Neural crest cell (in vitro differentiated cells): ENCODE results near the gene RPL19. TPM values are rescaled to one million over a fixed set of nuclear protein-coding genes. Genes with fewer than 3 reads are reported as not detected.
A peak's percentile ranks its signal among the peaks of the same experiment; 100 is the strongest.

Experiments
- DNase-seq: peaks from one replicate; pipeline ENCODE4 v3.0.0; 2021; ENCODE audit warnings: low read depth, mixed read lengths, low spot score
- H3K27ac Mint-ChIP-seq: one replicate; pipeline ENCODE4 v1.8.0; 2021; ENCODE audit warnings: mild to moderate bottlenecking, mixed read lengths; ENCODE audit not compliant: unreplicated experiment
- H3K27me3 Mint-ChIP-seq: 2 replicates; pipeline ENCODE4 v1.8.0; 2021; ENCODE audit warnings: low read depth, mild to moderate bottlenecking, mixed read lengths
- H3K36me3 Mint-ChIP-seq: 2 replicates; pipeline ENCODE4 v1.8.0; 2021; ENCODE audit warnings: low read depth, mild to moderate bottlenecking, mixed read lengths
- H3K4me1 Mint-ChIP-seq: 2 replicates; pipeline ENCODE4 v1.8.0; 2021; ENCODE audit warnings: mixed read lengths
- H3K4me3 Mint-ChIP-seq: one replicate; pipeline ENCODE4 v1.8.0; 2021; ENCODE audit warnings: mild to moderate bottlenecking, mixed read lengths
- H3K9me3 Mint-ChIP-seq: 2 replicates; pipeline ENCODE4 v1.8.0; 2021; ENCODE audit warnings: mixed read lengths
- CTCF ChIP-seq: fragments of 200-600 bp; sonication (generic); conservative IDR thresholded peaks from 2 replicates; pipeline ENCODE4 v1.5.0; 2021; ENCODE audit warnings: antibody characterized with exemption, mild to moderate bottlenecking
- long read RNA-seq: library from polyadenylated mRNA; unstranded; transcript quantifications from one replicate; pipeline ENCODE4 v2.0.0, GENCODE V29; 2020
- total RNA-seq: library from RNA; stranded (reverse); gene quantifications from 2 replicates; pipeline ENCODE4 v1.2.1, GENCODE V29; 2021

RPL19 gene
- total RNA-seq = 1,874 and 1,957 TPM in 2 replicates
- long read RNA-seq, transcript RPL19-201 (6 exons, 737 nt) = major isoform, 960 of 1,042 reads
- long read RNA-seq, partial matches to known transcripts = 69 of 1,042 reads
- long read RNA-seq, other reads (novel, unspliced or antisense) = 9 of 1,042 reads

- H3K27ac Mint-ChIP-seq = peak within 1 kb of the TSS; percentile 99
- no peak for TF ChIP-seq CTCF
- H3K9me3 Mint-ChIP-seq = no peaks in the 10 kb centered on the region
- peaks cover 38% of the 10 kb centered on the region for H3K4me1 Mint-ChIP-seq
- DNase-seq = peak; percentile 71
- peak within 1 kb of the TSS; percentile 92 for H3K4me3 Mint-ChIP-seq
- no peaks in the 10 kb centered on the region for H3K27me3 Mint-ChIP-seq
- peaks cover 25% of the 10 kb centered on the region for H3K36me3 Mint-ChIP-seq
These were observed at the start of gene RPL19 for GRCh38 chr17:39200070-39200879. Gene RPL19, plus strand, starts transcription at chr17:39200283. Its CDS starts 62 bp downstream, at chr17:39200345.

- Mint-ChIP-seq H3K27ac (no peak overlapping the region), H3K4me1 (peaks cover 24% of the 10 kb centered on the region), H3K36me3 (peaks cover 9% of the 10 kb centered on the region), H3K27me3 (peaks cover 71% of the 10 kb centered on the region), H3K4me3 (peak overlapping the region; percentile 89), H3K9me3 (peaks cover 8% of the 10 kb centered on the region)
- no peak for DNase-seq
- no peak for TF ChIP-seq CTCF
These were observed 49.3 kb upstream of the RPL19 start for GRCh38 chr17:39150795-39151149.

GRCh38 chr17:39151150-39151942 lies 48.7 kb upstream of the RPL19 start, which contains the start of gene PLXDC1:
Gene PLXDC1, minus strand, starts transcription at chr17:39151637. Its CDS starts 200 bp downstream, at chr17:39151437.
- Mint-ChIP-seq H3K4me1 (peaks cover 24% of the 10 kb centered on the region), H3K27ac (no peak within 1 kb of the TSS), H3K36me3 (peaks cover 9% of the 10 kb centered on the region), H3K4me3 (peak within 1 kb of the TSS; percentile 96), H3K9me3 (peaks cover 8% of the 10 kb centered on the region), H3K27me3 (peaks cover 72% of the 10 kb centered on the region)
- TF ChIP-seq CTCF = no peak
- DNase-seq = no peak

GRCh38 chr17:39151943-39152818 lies 47.9 kb upstream of the RPL19 start:
- TF ChIP-seq CTCF = no peak
- H3K9me3 Mint-ChIP-seq = peaks cover 8% of the 10 kb centered on the region
- peaks cover 9% of the 10 kb centered on the region for H3K36me3 Mint-ChIP-seq
- H3K4me3 Mint-ChIP-seq = peak overlapping the region; percentile 96
- H3K27me3 Mint-ChIP-seq = peaks cover 77% of the 10 kb centered on the region
- DNase-seq = no peak
- H3K27ac Mint-ChIP-seq = no peak overlapping the region
- peaks cover 24% of the 10 kb centered on the region for H3K4me1 Mint-ChIP-seq

GRCh38 chr17:39153599-39154051 lies 46.5 kb upstream of the RPL19 start:
- DNase-seq = peak; percentile 98
- Mint-ChIP-seq H3K36me3 (peaks cover 9% of the 10 kb centered on the region), H3K27ac (peak overlapping the region; percentile 92), H3K4me3 (peak overlapping the region; percentile 96), H3K4me1 (peaks cover 24% of the 10 kb centered on the region), H3K9me3 (peaks cover 8% of the 10 kb centered on the region), H3K27me3 (peaks cover 71% of the 10 kb centered on the region)
- TF ChIP-seq CTCF = peak; percentile 40
